NB4 (cell line): ENCODE results near the gene HPCAL4.

Experiments
- DNase-seq: peaks from one replicate; pipeline ENCODE4 v3.0.0; 2010; ENCODE audit warnings: low read depth
- H3K4me3 ChIP-seq: one replicate; pipeline ENCODE4 v1.5.1; 2011; ENCODE audit warnings: mild to moderate bottlenecking, low read depth, low read length, moderate library complexity
- CTCF ChIP-seq: IDR thresholded peaks from one replicate; pipeline ENCODE4 v1.5.1; 2012; ENCODE audit warnings: low read depth, low read length
- MAX ChIP-seq: IDR thresholded peaks from 2 replicates; pipeline ENCODE4 v1.6.1; 2011; ENCODE audit warnings: low read depth, low read length
- MYC ChIP-seq: IDR thresholded peaks from 2 replicates; pipeline ENCODE4 v1.6.1; 2011; ENCODE audit warnings: low read depth, low read length
- POLR2A ChIP-seq: IDR thresholded peaks from 2 replicates; pipeline ENCODE4 v1.6.1; 2011; ENCODE audit warnings: mild to moderate bottlenecking; ENCODE audit not compliant: insufficient read length; ENCODE audit errors: extremely low read depth

HPCAL4 gene

GRCh38 chr1:39711966-39712340, 20.7 kb upstream of the HPCAL4 start:
- DNase-seq, result no peak
- no peak for TF ChIP-seq MYC
- no peak for TF ChIP-seq MAX
- TF ChIP-seq CTCF, result no peak
- no peak for TF ChIP-seq POLR2A

GRCh38 chr1:39711104-39711965, 20.1 kb upstream of the HPCAL4 start:
- no peak for TF ChIP-seq MAX
- no peak for TF ChIP-seq POLR2A
- TF ChIP-seq CTCF, result no peak
- TF ChIP-seq MYC, result no peak
- H3K4me3 ChIP-seq, result no peak overlapping the region
- no peak for DNase-seq

More at GRCh38 chr1:39711966-39712340, 20.7 kb upstream of the HPCAL4 start:
- H3K4me3 ChIP-seq, result no peak overlapping the region

DNA sequence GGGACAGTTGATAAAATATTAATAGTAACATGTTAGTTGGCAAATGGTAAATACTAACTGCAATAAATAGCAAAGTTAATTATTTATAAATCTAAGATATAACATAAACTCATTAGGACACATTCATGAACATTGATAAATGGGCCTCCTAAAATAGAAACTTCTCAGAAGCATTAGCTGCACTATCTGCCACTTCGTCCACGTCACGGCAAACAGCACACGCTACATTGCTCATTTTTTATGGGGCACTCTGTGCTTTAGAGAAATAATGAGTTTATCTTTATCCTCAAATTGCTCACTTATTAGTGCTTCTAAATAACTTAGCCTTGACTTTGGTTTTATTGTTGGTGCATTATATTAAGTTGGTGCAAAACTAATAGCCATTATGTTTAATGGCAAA, 16.3 kb upstream of the HPCAL4 start:
- TF ChIP-seq POLR2A (no peak), MAX (no peak), CTCF (no peak), MYC (no peak)
- H3K4me3 ChIP-seq, result no peak overlapping the region
- no peak for DNase-seq

DNA sequence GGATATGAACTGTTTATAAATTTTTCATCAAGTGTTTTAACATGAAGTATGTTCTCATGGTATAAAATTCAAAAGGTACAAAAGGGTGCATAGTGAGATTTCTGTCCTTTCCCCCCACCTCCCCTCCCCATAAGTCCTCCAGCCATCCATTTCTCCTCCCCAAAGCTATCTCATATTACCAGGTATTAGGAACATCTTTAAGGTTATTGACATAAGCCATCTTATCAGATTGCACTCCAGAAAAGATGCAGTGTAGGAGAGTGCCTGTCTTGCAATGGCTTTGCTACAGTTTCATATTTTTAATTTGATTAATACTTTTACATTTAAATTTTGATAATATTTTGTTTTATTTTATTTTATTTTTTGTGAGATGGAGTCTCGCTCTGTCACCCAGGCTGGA, 13.5 kb upstream of the HPCAL4 start:
- H3K4me3 ChIP-seq, result no peak overlapping the region
- DNase-seq, result no peak
- TF ChIP-seq CTCF, result no peak
- no peak for TF ChIP-seq POLR2A
- TF ChIP-seq MAX, result no peak
- TF ChIP-seq MYC, result no peak

GRCh38 chr1:39701049-39701439, 9.8 kb upstream of the HPCAL4 start:
- H3K4me3 ChIP-seq, result no peak overlapping the region
- TF ChIP-seq MAX (no peak), POLR2A (no peak), CTCF (no peak), MYC (no peak)
- no peak for DNase-seq
